Right lung (tissue), 5 donors: ENCODE measurements around the gene KLHL29. TPM values are rescaled to one million over a fixed set of nuclear protein-coding genes. Genes with fewer than 3 reads are reported as not detected.
A peak's percentile ranks its signal among the peaks of the same experiment; 100 is the strongest.

Experiments
- DNase-seq, 2 donors: peaks; one replicate each; pipeline ENCODE4 v3.0.0-alpha.2; 2013
- polyA plus RNA-seq, 5 donors: library from polyadenylated mRNA; unstranded; fragments of 120-200 nt; gene quantifications; one replicate each; pipeline versions ENCODE4 v1.2.1 to v1.2.3, GENCODE V29; 2013; ENCODE audit warnings: inconsistent platforms in 1 of 5, low replicate concordance in 1 of 5; ENCODE audit not compliant: insufficient read length in 5 of 5, insufficient read depth in 1 of 5

The KLHL29 gene
- polyA plus RNA-seq, 5 donors: 1.6 to 2.7 (median 2.1) TPM

DNA sequence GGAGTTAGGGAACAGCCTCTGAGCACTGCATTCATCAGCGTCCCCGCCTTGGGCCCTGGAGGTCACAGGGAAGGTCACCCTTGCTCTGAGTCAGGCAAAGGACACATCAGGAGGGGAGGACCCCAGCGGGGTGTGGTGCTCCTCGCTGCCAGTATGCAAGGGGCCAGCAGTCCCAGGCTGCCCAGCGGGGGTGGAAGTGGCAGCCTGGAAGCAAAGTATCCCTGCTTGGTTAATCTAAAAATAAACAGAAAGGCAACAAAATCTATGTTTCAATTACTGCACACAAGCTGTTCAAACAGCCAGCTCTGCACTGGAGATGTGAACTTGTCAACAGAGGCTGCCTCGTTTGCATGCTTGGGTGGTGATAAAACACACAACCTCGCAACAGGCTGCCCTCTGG is 164.1 kb downstream of the KLHL29 start:
- no peak for DNase-seq

DNA sequence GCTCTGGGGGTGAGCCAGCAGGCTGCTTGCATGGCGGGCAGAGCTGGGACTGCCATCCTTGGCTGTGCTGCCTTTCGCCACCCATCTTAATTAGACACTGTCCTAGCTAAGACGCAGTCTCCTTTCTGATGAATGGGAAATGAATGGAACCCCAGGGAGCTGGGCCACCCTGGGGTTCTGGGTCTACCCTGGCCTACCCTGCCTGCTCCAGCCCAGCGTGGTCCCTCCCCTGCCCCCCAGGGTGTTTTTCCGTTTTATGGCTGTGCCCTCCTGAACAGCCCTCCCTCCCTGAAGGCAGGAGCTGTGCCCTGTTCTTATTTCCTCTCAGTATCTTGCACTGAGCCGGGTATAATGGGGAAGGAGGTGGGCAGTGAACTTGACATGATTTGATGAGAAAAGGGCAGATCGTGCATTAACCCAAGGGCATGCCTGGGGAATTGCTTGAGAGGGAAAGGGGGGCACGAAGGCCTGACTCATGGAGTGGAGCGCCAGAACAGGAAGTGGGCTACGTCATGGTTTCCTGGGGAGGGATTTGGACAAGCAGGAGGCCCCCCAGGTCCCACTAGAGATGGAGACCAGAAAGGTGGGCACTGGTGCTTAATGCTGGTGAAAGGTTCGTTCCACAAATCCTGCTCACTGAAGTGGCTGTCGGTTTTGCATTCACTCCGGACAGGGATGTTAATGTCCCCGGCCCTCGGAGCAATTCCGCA is 165.0 kb downstream of the KLHL29 start:
- DNase-seq: no peak

DNA sequence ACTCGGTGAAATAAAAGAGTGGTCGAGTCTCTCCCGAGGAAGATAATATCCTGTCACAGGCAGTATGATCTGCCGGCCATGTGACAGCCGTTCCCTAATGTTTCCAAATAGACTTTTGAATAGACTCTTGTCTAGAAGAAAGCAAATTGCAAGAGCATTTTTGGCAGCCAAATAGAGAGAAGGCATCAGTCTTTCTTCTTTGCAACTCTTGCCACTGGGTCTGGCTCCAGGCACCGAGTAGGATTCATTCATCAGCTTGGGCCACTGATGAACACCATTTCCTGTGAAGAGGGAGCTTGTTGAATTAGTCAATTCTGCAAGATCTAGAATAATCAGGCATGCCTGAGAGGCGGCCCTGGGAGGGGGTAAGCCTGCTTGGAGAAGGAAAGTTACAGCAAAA is 165.6 kb downstream of the KLHL29 start:
- DNase-seq: peak in 1 of 2 donors; percentile 36

DNA sequence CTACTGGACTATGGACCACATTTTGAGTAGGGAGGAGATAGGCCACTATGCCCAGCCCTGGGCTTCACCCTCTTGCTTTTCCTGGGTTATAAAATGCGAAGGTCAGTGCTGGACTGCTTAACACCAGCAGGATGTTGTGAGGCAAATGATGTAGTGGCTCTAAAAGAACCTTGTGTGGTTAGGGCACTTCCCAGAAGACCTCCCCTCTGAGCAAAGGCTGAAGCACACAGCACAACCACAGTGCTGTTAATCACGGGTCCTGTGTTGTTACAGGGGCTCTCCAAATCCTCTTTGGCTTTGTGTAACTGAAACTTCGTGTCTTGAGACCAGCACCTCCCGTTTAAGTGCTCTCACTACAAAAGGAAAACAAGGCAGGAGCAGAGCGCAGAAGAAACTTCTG is 166.9 kb downstream of the KLHL29 start:
- DNase-seq: no peak

DNA sequence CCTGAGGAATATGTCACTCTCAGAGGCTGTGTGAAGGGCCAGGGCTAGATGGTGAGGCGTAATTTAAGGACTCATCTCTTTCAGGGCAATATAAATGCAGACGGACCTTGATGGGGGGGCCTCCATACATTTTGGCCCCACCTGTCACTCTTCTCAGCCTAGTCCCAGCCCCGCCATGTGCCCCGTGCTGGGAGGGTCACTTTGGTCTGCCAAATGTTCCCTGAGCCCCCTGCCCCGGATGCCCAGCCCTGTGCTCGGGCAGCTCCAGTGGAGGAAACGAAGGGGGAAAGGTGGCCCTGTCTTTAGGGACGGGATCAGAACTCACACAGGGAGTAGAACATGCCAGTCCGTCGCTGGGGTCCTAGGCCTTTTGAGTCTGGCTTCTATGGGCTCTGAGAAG is 168.6 kb downstream of the KLHL29 start:
- DNase-seq: no peak

DNA sequence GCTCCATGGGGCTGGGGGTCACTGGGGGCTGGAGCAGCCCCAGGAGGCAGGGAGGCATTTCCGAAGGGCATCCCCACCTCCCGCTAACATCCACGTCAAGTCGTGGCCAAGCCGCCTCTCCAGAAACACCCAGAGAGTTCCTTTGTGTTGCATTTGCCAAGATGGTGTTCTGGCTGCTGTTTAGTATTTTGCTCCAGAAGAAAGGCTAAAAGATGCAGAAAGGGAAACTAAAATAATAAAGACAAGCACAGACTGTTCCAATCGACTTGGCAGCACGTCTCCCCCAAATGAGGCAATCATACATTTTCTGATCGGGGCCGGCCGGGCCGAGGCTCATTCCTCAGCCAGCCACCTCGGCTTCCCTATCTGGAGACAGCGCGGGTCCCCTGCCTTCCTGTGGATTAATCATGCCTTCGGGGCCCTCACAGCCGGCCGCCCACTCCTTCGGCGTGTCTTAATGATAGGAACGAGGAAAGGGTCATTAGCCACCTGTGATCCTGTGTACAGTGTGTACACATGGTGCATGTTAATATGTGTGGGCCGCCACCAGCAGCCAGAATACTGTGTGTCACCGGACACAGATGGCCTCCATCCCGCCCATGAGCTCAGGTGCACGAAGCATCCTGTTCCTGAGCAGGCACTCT is 169.2 kb downstream of the KLHL29 start:
- DNase-seq: peak; percentile 35 to 47

DNA sequence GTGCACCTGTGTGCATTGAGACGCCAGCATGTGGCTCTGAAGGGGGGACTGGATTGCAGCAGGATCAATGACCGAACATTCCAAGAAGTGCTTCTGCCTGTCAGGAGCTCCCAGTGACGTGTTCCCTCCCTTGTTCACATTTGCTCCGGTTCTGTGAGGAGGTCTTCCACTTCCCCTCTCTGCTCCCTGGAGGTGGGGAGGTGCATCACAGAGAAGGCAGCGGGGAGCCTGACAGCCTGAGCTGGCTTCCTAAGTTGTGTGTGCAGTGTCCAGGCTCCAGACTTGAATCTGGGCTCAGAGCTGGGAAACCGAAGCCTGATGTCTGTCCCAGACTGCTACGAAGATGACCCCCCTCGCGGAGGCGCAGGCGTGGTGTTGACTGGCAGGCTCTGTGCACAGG is 171.0 kb downstream of the KLHL29 start:
- DNase-seq: no peak

DNA sequence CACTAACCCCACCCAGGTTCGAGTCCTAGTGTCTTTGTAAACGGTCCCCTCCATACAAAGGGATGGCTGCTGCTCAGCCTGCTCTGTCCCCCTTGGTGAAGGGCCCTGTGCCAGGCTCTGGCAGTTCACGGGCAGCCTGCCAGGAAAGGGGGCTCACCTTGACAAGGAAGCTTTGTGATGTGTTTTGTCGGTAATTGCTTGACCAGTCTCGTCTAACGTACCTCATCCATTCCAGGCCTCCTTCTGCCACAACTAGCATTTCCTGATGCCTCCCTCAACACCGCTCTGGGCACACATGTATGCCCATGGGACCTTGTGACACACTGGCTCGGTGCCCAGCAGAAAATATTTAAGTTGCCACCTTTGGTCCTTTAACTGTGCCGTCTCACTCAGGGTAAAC is 171.9 kb downstream of the KLHL29 start:
- no peak for DNase-seq

DNA sequence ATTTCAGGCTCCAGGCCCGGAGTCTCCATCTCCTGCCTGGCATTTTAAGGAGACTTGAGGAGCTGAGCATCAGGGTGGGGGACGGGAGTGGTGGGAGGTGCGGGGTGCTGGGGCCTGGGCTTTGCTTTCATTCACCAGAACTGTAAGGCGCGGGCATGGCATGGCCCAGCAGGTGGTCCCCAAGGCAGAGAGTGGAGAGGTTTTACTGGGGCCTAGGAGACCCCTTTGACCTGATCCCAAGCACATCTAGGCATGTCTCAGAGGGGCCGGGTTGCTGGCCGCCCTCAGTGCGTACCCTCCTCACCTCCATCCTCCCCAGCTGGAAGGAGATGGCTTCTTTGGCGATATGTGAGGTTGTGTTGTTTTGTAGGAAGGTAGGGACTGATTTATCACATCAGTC is 172.5 kb downstream of the KLHL29 start:
- DNase-seq: no peak

DNA sequence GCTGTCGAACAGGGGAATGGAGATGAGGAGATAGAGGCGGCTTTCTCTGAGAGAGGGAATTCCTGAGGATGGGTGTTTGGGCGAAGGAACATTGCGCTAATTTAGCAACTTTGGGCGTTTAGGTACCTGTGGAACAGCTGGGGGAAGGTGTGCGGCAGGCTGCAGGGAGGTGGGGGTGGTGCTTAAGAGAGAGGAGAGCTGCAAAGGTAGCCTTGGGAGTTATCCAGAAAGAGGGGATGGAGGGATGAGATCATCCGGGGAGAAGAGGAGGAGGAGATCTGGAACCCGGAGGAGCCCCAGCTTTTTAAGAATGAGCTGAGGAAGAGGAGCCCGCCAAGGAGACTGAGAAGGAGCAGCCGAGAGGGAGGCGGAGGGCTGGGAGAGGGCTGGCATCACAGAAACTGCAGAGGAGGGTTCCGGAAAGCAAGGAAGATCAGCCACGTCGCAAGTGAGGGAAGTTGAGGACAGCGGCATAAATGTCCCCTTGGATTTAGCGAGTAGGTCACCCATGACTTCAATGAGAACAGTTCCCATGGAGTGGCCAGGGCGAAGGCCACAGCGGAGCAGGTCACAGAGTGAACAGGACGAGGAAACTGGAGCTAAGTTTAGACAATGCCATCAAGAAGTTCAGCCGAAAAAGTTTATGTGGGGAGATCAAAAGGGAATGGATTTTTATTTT is 174.7 kb downstream of the KLHL29 start:
- no peak for DNase-seq

DNA sequence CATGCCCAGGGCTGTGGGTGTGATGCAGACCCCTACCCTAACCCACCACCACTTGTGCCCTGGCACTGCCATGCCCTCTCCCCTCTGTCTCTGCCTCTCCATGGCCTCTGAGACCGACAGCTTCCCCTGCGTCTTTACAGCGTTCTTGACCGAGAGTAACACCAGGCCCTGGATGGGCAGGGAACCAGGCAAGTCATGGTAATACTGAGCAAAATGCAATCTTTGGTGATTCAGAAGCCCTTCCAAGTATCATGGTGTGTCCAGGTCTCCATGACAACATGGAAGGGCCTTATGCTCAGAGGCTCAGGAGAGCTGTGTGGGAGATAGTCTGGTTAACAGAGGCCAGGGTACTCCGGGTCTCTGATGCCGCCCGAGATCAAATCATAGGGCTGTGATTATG is 176.1 kb downstream of the KLHL29 start:
- no peak for DNase-seq

DNA sequence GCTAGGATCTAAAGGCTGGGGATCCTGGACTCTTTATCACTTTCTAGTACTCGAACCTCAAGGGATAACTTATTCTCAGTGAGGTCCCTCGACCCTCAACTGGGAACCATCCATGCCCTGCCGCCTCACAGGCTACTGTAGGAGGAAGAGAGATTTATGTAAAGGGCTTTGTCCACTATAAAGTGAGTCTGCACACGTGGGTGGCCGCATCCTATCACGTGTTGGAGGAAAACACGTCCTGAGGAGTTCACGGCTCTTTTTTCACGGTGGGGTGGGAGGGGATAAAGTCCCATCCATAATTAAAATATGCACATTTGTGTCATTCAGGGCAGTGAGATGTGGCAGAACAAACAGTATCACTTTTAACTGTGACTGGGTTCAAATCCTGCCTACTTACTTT is 176.6 kb downstream of the KLHL29 start:
- DNase-seq: no peak

DNA sequence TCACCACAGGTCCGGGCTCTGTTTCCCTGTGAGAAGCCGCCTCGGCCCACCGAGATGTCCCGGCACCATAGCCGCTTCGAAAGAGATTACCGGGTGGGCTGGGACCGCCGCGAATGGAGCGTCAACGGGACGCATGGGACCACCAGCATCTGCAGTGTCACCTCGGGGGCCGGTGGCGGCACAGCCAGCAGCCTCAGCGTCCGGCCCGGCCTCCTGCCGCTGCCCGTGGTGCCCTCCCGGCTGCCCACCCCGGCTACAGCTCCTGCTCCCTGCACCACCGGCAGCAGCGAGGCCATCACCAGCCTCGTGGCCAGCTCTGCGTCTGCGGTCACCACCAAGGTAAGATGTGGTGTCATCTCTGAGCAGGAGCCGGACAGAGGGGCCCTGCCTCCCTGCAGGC is 177.2 kb downstream of the KLHL29 start:
- no peak for DNase-seq

DNA sequence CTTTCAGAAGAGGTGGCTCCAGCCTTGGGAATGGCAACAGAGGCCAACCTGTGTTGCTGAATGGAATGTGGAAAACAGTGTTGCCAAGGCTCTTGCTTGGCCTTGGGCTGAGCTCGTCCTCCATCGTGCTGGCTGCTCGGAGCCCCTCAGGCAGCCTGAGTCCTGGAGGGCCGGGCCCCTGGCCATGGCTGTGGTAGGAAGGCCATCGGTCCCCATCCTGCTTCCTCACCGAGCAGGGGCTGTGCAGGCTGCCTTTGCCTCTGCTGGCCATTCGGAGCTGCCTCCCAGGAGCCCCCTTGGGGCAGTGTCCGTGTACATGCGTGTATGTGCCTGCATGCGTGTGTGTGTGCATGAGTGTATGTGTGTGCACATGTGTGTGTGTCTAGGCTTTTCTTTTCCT is 178.2 kb downstream of the KLHL29 start:
- no peak for DNase-seq

DNA sequence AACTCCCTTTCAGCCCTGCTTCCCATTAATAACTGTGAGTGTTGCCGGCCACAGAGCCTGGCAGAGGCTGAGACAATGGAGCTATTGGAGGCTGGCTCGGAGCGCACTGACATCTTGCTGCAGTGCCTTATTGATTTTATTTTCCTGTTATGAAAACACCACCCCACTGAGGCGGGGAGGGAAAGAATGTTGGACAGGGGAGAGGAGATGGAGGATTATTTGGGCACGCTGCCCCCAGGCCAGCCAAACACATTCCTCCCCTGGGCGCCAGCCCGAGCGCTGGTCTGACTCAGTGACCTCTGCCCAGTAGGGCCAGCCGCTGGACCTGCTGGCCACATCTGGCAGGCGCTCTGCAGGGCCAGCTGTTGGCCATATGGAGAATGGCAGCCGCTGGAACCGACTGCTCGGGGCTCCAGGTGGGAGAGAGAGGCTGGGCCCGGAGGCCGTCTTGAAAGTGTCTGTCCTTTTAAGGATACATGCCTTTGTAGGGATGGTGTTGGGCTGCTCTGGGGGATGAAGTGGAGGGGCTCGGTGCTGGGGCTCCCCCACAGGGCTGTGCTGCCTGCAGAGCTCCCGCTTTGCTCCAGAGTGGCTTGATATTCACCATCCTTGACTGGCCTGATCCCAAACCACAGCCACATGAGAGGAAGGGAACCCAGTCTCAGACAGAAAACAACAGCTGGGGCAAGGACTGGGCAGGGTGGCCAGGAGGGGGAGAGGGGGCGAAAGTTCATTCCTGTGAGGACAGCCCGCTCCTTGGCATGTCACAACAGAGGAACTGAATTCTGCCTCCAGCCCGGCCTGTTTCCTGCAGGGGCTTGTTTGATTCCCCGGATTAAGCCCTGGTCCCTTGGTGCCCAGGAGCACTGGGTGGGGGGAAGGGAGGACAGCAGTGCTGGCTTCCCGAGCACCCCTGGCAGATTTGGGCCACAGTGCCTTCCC is 179.0 kb downstream of the KLHL29 start:
- DNase-seq: no peak

DNA sequence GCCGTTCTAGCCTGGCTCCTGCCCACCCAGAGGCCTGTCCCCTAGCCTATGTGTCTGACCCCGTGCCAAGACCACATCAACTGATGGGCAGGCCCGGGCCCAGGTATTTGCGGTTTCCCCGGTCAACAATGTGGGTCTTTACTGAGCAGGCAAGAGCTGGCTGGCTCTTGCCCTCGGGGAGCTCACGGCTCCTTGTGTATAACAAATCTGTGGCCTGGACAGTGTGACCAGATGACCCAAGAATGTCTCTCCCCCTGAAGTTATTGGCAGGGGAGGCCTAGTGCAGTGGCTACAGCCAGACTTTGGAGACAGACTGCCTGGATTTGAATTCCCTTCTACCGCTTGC is 179.6 kb downstream of the KLHL29 start:
- no peak for DNase-seq

DNA sequence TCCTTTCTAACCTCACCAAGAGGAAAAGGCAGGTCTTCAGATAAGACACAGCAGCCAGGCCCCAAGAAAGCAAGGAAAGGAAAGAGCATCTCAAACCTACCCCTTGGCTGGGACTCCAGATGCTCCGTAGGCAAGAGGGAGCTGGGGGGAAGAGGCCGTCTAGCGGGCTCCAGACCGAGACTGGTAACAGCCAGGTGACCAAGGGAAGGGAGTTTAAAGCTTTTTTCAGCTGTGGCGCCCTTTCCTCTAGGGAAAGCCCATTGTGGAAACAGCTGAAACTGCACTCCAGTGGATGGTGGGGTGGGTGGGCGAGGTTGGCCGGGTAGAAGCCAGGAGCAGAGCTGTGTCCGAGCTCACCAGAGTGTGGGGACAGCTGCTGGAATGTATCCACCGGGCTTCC is 180.4 kb downstream of the KLHL29 start:
- DNase-seq: no peak

DNA sequence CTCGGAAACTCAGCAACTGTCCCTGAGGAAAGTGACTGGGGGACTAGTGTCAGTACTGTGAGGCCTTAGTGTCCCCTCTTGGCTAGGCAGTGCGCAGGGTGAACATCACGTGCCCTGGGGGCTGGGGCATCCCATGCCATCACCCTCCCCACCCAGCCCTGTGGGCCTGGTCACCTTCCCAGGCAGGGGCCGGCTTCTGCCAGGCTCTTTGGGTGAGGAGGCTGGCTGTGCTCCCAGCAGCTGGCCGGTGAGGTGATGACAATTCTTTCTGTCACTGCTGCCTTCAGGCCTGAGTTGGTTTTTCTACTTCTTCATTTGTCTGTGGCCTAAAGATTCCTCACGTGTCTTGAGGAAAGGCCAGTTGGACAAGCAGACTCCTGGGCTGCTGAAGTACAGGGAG is 180.8 kb downstream of the KLHL29 start:
- DNase-seq: no peak

DNA sequence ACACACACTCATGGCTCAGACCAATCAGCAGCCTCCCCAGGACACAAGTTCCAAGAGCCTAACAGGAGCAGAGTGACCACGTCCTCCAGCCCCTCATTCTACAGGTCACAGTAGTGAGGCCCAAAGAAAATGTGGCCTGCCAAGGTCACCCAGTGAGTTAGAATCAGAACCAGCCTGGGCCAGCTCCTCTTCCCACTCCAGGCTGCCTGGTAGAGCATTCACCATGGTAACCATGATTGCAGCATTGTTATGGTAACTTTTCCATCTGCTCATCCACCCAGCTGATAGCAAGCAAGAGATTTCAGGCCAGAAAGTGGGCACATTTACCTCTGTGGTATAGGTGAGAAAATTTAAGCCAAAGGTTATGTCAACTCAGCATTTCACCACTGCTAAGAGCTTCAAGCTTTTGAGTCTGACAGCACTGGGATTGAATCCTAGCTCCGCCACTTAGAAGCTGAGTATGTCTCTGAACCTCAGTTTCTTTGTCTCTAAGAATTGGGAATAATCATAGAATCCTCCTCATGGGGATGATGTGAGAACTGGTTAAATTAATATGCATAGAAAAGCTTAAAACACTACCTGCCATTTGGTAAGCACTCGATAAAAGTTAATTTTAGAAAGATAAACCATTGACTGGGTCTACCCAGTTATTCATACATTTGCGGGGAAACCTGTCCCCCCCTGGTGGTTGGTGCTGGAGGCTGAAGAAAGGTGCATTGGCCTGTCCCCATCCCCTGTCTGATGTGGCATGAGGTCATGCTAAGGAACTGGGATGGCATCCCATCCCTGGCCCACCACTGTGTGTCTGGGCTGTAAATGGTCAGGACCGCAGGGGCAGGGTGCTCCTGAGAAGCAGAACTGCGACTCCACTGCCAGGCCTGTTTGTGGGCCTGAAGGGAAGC is 181.5 kb downstream of the KLHL29 start:
- DNase-seq: no peak

DNA sequence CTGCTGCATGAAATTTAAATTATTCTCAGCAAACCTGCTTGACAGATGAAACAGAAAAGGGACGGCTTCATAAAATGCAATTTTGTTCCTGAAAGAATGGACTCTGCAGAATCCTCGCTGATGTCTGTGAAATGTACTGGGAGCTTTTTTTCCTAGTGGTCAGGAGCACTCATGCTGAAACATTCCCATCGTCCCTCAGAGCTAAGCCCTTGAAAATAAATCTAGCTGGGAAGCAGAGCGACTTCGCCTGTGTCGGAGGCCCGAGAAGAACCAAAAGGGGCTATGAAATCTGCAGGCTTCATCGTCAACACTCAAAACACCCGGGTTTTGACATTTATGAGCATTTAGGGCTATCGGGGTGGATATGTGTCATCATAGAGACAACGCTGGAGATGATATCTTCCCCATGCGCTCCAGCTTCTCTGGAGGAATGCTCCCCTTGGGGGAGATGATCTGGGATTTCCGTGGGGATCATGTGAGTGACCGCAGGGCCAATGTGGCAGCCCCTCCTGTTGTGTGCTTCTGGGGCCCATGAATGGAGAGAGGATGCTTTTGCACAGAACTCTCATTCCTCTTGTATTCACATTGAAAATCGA is 182.3 kb downstream of the KLHL29 start:
- DNase-seq: no peak

DNA sequence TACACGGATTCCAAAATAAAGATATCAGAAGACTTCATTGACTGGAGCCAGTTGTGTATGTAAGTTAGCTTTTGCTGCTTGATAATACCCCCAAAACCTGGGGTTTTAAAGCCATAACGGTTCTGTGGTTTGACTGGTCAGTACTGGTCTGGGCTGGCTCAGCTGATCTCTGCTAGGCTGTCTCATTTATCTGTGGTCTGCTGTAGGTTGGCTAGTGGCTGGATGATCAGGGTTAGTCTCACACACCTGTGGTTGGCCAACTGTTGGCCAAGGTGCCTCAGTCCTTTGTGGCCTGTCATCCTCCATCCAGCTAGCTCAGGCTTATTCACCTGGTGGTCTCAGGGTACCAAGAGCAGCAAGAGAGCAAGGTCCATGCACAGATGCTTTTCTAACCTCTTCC is 183.2 kb downstream of the KLHL29 start:
- DNase-seq: no peak
